H1 (cell line): ENCODE data around the gene MPP2. TPM values are rescaled to one million over a fixed set of nuclear protein-coding genes. Genes with fewer than 3 reads are reported as not detected.

Experiments
- CREB1 ChIP-seq: IDR thresholded peaks from 2 replicates; pipeline ENCODE4 v1.6.1; 2012; ENCODE audit warnings: inconsistent platforms
- CTBP2 ChIP-seq: IDR thresholded peaks from 2 replicates; pipeline ENCODE4 v1.7.0; 2011; ENCODE audit warnings: borderline replicate concordance, mild to moderate bottlenecking, moderate library complexity, mixed read lengths, low read length; ENCODE audit not compliant: insufficient read depth, insufficient read length
- HDAC6 ChIP-seq: IDR thresholded peaks from one replicate; pipeline ENCODE4 v1.7.1; 2012; ENCODE audit warnings: low read depth, mild to moderate bottlenecking, inconsistent platforms, low read length, moderate library complexity
- PHF8 ChIP-seq: fragments of 200-600 bp; sonication (generic); conservative IDR thresholded peaks from 2 replicates; pipeline ENCODE4 v1.7.1; 2012; ENCODE audit warnings: low read depth, mild to moderate bottlenecking, inconsistent platforms, low read length, moderate library complexity
- RFX5 ChIP-seq: IDR thresholded peaks from 2 replicates; pipeline ENCODE4 v1.6.1; 2011; ENCODE audit warnings: low read depth, low read length, improper control_type of control experiment, borderline replicate concordance
- RXRA ChIP-seq: IDR thresholded peaks from 2 replicates; pipeline ENCODE4 v1.6.1; 2011; ENCODE audit warnings: low read depth, mild to moderate bottlenecking, low read length, moderate library complexity; ENCODE audit not compliant: insufficient read depth
- polyA plus RNA-seq, 7 experiments: library from polyadenylated mRNA; depleted of rRNA in 3 of 7; stranded (reverse) in 5 of 7; unstranded in 2 of 7; fragments of >200 nt in 5 of 7; fragments of 200-250 nt in 2 of 7; gene quantifications; 1 replicate in 5 of 7; 2 replicates in 1 of 7; 4 replicates in 1 of 7; pipeline versions ENCODE4 v1.2.1 to v1.2.3, GENCODE V29; 2011 to 2013; ENCODE audit warnings: missing spikeins in 2 of 7, mixed read lengths in 2 of 7
- total RNA-seq: library from RNA; stranded (reverse); fragmentation: NEBNext Ultra II Directional; extraction: Animal tissue kit (Norgen Biotek cat#: 25700); gene quantifications from 2 replicates; pipeline ENCODE4 v1.2.1, GENCODE V29; 2021
- TF ChIP-seq, protein P1 (sequence below): IDR thresholded peaks from 2 replicates; pipeline ENCODE4 v1.6.1; 2012; ENCODE audit warnings: inconsistent platforms

The MPP2 gene
- total and polyA plus RNA-seq, 2 of the 8 experiments (the other 6 are each of a cell fraction or from before 2014, with no cell fraction given) = 30.9 to 34.1 TPM

DNA sequence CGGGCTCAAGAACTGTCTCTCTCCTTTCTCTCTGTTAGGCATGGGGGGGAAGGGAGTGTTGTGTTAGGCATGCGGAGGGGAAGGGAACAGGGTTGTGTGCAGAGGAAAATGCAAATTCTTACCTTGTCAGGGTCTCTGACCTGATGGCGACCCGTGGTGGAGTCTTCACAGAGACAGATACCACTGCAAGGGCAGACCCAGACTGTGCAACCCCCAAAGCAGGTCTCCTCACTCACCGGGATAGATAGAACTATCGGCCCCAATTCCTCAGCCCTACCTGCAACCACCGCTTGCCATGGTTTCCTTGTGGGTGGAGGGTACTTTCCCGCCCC, 9.6 kb upstream of the MPP2 start (continued):
- TF ChIP-seq CTBP2 = no peak
- TF ChIP-seq CREB1 = no peak
- no peak for TF ChIP-seq RFX5
- TF ChIP-seq, protein P1, sequence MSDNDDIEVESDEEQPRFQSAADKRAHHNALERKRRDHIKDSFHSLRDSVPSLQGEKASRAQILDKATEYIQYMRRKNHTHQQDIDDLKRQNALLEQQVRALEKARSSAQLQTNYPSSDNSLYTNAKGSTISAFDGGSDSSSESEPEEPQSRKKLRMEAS = no peak
- no peak for TF ChIP-seq RXRA
- TF ChIP-seq HDAC6 = no peak
- TF ChIP-seq PHF8 = no peak
